Karpas-422 (cell line): ENCODE results near the gene TMEM259. TPM values are rescaled to one million over a fixed set of nuclear protein-coding genes. Genes with fewer than 3 reads are reported as not detected.
A peak's percentile ranks its signal among the peaks of the same experiment; 100 is the strongest.

Experiments used
- DNase-seq: peaks from one replicate; pipeline ENCODE4 v3.0.0-alpha.2; 2015
- H2AFZ ChIP-seq: fragments of 200-600 bp; sonication (generic); 2 replicates; pipeline ENCODE4 v1.6.1; 2014; ENCODE audit warnings: antibody characterized with exemption, low read length, mixed read lengths
- H3K27ac ChIP-seq: fragments of 200-600 bp; sonication (generic); 2 replicates; pipeline ENCODE4 v1.5.1; 2014; ENCODE audit warnings: mild to moderate bottlenecking, low read length, moderate library complexity
- H3K27me3 ChIP-seq: fragments of 200-600 bp; sonication (generic); 2 replicates; pipeline ENCODE4 v1.6.1; 2014; ENCODE audit warnings: low read length, mixed read lengths
- H3K36me3 ChIP-seq: fragments of 200-600 bp; sonication (generic); 2 replicates; pipeline ENCODE4 v1.6.1; 2014; ENCODE audit warnings: low read length, mixed read lengths; ENCODE audit not compliant: insufficient read depth
- H3K4me1 ChIP-seq: fragments of 200-600 bp; sonication (generic); 2 replicates; pipeline ENCODE4 v1.6.1; 2014; ENCODE audit warnings: mild to moderate bottlenecking, low read length, mixed read lengths
- H3K4me2 ChIP-seq: fragments of 200-600 bp; sonication (generic); 2 replicates; pipeline ENCODE4 v1.6.1; 2014; ENCODE audit warnings: low read length, low read depth, mild to moderate bottlenecking; ENCODE audit not compliant: poor library complexity, severe bottlenecking
- H3K4me3 ChIP-seq: fragments of 200-600 bp; sonication (generic); 2 replicates; pipeline ENCODE4 v1.5.1; 2014; ENCODE audit warnings: mild to moderate bottlenecking, antibody characterized with exemption, low read length, mixed read lengths
- H3K79me2 ChIP-seq: fragments of 200-600 bp; sonication (generic); 2 replicates; pipeline ENCODE4 v1.6.1; 2014; ENCODE audit warnings: mild to moderate bottlenecking, low read length, mixed read lengths
- H3K9ac ChIP-seq: fragments of 200-600 bp; sonication (generic); 2 replicates; pipeline ENCODE4 v1.6.0; 2014; ENCODE audit warnings: low read length
- H3K9me2 ChIP-seq: fragments of 200-600 bp; sonication (generic), shearing (Covaris generic); replicated peaks from 2 replicates; pipeline ENCODE4 v1.6.0; 2014; ENCODE audit warnings: mild to moderate bottlenecking, low read length, moderate library complexity; ENCODE audit not compliant: insufficient read depth
- H3K9me3 ChIP-seq: fragments of 300-700, 200-600 bp; sonication (generic); 2 replicates; pipeline ENCODE4 v1.6.1; 2014; ENCODE audit warnings: low read length, mixed read lengths
- H4K20me1 ChIP-seq: fragments of 200-600 bp; sonication (generic); 2 replicates; pipeline ENCODE4 v1.6.1; 2014; ENCODE audit warnings: mild to moderate bottlenecking, antibody characterized with exemption, low read length, low read depth; ENCODE audit not compliant: insufficient read depth
- total RNA-seq: library from RNA; depleted of rRNA; stranded (reverse); fragments of >200 nt; shearing (Covaris generic); gene quantifications from 2 replicates; pipeline ENCODE4 v1.2.3, GENCODE V29; 2014; ENCODE audit warnings: low replicate concordance

TMEM259 gene
- total RNA-seq, 1 experiment from 2014 or later: 133 TPM

DNA sequence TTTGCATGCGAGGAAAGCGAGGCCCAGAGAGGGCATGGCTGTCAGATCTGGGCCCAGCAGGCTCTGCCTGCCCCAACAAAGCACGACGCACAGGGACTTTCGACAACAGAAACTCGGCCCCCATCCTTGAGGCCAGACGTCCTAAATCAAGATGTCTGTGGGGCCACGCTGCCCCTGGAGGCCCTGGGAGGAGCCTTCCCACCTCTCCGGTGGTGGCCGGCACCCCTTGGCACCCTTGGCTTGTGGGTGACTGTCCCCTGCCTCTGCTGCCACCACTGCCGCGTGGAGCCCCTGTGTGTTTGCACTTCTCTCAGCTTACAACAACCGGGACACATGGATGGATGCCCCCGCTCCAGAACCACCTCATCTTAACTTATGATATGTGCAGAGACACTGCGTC is 32.4 kb downstream of the TMEM259 start:
- H3K9me3 ChIP-seq: no peaks in the 10 kb centered on the region; the same call in 1 of the 2 replicates
- H3K4me3 ChIP-seq: no peak overlapping the region
- peaks cover 14% of the 10 kb centered on the region; the same call in 1 of the 2 replicates for H3K79me2 ChIP-seq
- H3K9ac ChIP-seq: no peak overlapping the region
- H4K20me1 ChIP-seq: peaks cover 12% of the 10 kb centered on the region; the same call in 1 of the 2 replicates
- no peaks in the 10 kb centered on the region for H3K9me2 ChIP-seq
- no peaks in the 10 kb centered on the region for H3K27me3 ChIP-seq
- no peak overlapping the region for H3K27ac ChIP-seq
- H3K36me3 ChIP-seq: peaks cover 15% of the 10 kb centered on the region; the same call in 1 of the 2 replicates
- no peak overlapping the region for H2AFZ ChIP-seq
- peaks cover 15% of the 10 kb centered on the region for H3K4me1 ChIP-seq
- no peak overlapping the region for H3K4me2 ChIP-seq
- no peak for DNase-seq

GRCh38 chr19:988081-988480 is 32.8 kb downstream of the TMEM259 start:
- H3K4me3 ChIP-seq: no peak overlapping the region
- no peaks in the 10 kb centered on the region; the same call in 1 of the 2 replicates for H3K9me3 ChIP-seq
- no peak overlapping the region for H3K27ac ChIP-seq
- no peak overlapping the region for H2AFZ ChIP-seq
- no peak overlapping the region for H3K9ac ChIP-seq
- H4K20me1 ChIP-seq: peaks cover 12% of the 10 kb centered on the region; the same call in 1 of the 2 replicates
- no peak for DNase-seq
- no peaks in the 10 kb centered on the region for H3K9me2 ChIP-seq
- peaks cover 15% of the 10 kb centered on the region; the same call in 1 of the 2 replicates for H3K36me3 ChIP-seq
- H3K4me2 ChIP-seq: no peak overlapping the region
- no peaks in the 10 kb centered on the region for H3K27me3 ChIP-seq
- H3K4me1 ChIP-seq: peaks cover 18% of the 10 kb centered on the region
- H3K79me2 ChIP-seq: peaks cover 14% of the 10 kb centered on the region; the same call in 1 of the 2 replicates

DNA sequence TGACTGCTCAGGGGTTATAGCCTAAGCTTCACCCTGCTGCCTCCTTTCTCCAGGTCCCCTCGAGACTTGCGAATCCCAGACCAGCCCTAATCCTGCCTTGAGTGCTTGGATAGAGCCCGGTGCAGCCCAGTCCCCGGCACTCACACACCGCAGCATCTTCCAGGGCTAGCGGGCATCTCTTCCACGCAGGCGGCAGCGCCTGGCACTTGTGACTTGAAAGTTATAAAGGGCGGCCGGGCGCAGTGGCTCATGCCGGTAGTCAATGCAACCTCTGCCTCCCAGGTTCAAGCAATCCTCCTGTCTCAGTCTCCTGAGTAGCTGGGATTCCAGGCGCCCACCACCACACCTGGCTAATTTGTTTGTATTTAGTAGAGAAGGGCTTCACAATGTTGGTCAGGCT is 34.8 kb downstream of the TMEM259 start:
- Histone ChIP-seq H2AFZ (no peak overlapping the region), H3K4me1 (peaks cover 21% of the 10 kb centered on the region), H3K9me2 (no peaks in the 10 kb centered on the region), H3K27ac (no peak overlapping the region), H3K36me3 (peaks cover 6% of the 10 kb centered on the region; the same call in 1 of the 2 replicates), H3K9me3 (no peaks in the 10 kb centered on the region; the same call in 1 of the 2 replicates), H3K4me2 (no peak overlapping the region), H3K79me2 (peaks cover 14% of the 10 kb centered on the region; the same call in 1 of the 2 replicates), H4K20me1 (0 out of 2 replicates have a peak, but pooled peaks cover 2% of the 10 kb centered on the region), H3K4me3 (no peak overlapping the region), H3K9ac (no peak overlapping the region), H3K27me3 (no peaks in the 10 kb centered on the region)
- DNase-seq: no peak

DNA sequence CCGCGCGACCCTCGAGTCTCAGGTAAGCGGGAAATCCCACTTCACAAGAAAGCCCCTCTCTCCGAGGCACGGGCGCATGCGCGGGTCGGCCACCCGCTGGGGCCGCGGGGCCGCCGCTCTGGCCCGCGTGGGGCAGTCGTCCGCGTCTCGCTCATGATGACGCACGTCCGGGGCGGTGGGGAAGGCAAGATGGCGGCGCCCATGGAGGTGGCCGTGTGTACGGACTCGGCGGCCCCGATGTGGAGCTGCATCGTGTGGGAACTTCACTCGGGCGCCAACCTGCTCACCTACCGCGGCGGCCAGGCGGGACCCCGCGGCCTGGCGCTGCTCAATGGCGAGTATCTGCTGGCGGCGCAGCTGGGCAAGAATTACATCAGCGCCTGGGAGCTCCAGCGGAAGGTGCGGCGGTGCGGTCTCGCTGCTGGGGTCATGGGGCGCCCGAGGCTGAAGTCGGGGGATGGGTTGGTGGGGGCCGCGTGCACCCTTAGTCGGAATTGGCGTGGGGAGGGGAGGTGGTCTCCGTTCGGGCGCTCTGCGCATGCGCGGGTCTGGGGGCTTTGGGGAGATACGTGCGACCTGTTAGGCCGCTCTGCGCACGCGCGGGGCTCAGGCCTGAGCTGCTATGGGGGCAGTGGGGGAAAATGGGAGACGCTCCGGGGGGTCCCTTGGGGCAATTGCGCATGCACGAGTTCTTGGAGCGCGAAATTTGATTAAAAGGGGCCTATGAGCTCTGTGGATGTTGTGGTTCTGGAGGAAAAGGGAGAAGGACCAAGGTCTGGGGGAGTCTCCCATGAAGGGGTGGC is 36.6 kb downstream of the TMEM259 start, which contains the start of gene WDR18:
WDR18 (plus strand) TSS at position 181 of the 803 bp plus-strand sequence; CDS start at position 190, 9 bp downstream.
- Histone ChIP-seq H3K9ac (peak within 1 kb of the TSS; percentile 90), H3K4me2 (peak within 1 kb of the TSS; percentile 97), H3K4me1 (peaks cover 21% of the 10 kb centered on the region), H3K36me3 (no peaks in the 10 kb centered on the region; the same call in 1 of the 2 replicates), H3K27ac (peak within 1 kb of the TSS; percentile 56), H3K27me3 (no peaks in the 10 kb centered on the region), H3K9me2 (no peaks in the 10 kb centered on the region), H2AFZ (peak within 1 kb of the TSS; percentile 84; the same call in 1 of the 2 replicates), H3K4me3 (peak within 1 kb of the TSS; percentile 85), H4K20me1 (no peaks in the 10 kb centered on the region), H3K9me3 (no peaks in the 10 kb centered on the region), H3K79me2 (peaks cover 14% of the 10 kb centered on the region; the same call in 1 of the 2 replicates)
- peak; percentile 97 for DNase-seq

DNA sequence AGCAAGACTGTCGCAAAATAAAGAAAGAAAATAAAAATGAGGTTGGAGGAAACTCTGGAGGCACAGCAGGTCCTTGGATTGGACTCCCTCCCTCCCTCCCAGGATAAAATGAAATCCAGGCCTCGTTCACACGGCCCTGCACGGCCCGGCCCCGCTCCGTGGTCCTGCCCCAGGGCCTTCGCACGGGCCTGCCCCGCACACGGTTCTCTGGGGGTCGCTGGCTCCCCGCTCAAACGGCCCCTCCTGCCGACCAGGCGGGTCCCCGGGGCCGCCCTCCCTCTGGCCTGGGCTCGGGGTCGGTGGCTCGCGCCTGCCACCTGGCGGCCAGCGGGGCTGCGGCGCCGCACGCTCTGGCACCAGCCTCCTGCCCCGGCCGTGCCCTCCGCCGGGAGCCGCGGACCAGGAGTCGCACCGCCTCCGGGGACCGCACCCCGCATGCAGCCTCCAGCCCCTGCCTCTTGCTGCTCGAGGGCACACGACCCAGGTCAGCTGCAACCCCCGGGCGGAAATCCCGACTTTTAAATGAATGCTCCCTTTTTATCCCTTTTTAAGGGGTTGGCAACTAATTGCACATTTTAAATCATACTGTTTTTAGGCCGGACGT is 38.3 kb downstream of the TMEM259 start:
- peak; percentile 87 for DNase-seq
- H3K9me3 ChIP-seq: no peaks in the 10 kb centered on the region
- H3K27ac ChIP-seq: no peak overlapping the region
- H3K4me3 ChIP-seq: no peak overlapping the region; the same call in 1 of the 2 replicates
- H3K79me2 ChIP-seq: peaks cover 14% of the 10 kb centered on the region; the same call in 1 of the 2 replicates
- H3K27me3 ChIP-seq: no peaks in the 10 kb centered on the region
- no peaks in the 10 kb centered on the region for H3K9me2 ChIP-seq
- peak overlapping the region; percentile 85; the same call in 1 of the 2 replicates for H2AFZ ChIP-seq
- peak overlapping the region; percentile 53 for H3K9ac ChIP-seq
- H3K4me2 ChIP-seq: peak overlapping the region; percentile 54
- no peaks in the 10 kb centered on the region for H4K20me1 ChIP-seq
- H3K4me1 ChIP-seq: peaks cover 21% of the 10 kb centered on the region
- no peaks in the 10 kb centered on the region for H3K36me3 ChIP-seq

DNA sequence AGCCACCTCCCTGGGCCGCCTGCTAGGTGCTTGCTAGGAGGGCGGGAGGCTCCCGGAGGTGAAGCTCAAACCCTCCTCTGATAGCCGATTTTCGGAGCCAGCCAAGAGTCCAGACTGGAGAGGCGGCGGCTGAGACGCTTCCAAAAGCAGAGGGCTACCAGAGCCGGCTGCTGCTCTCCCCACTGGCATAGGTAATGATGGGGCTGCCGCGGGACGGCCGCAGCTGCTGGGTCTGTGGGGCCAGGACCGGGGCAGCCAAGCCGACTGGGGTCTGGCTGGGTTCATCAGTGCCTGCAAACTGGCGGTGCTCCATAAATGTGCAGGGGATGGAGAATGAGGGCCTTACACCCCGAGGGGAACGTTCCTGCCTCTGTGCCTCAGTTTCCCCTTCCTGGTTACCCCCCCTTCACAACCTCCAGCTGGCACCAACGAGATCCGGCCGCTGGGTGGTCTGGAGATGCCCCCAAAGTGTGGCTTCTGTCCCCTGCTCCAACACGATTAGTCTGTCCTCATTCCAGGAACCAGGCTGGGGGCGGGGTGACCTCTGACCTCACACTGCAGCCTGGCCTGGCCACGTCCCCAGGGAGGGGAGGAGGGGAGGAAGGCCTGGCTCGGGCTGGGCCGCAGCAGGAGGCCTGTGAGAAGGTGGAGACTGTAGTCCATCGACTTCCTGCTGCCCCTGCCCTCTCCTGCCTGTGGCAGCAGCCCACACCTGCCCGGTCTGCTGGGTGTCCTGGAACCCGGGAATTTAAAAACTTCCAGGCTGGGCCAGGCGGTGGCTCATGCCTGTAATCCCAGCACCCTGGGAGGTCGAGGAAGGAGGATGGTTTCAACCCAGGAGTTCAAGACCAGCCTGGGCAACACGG is 40.6 kb downstream of the TMEM259 start:
- H3K4me2 ChIP-seq: no peak overlapping the region

GRCh38 chr19:979318-979741 is 41.6 kb downstream of the TMEM259 start:
- peaks cover 12% of the 10 kb centered on the region for H3K4me1 ChIP-seq
- H3K9me2 ChIP-seq: no peaks in the 10 kb centered on the region
- H3K4me2 ChIP-seq: no peak overlapping the region
- H3K4me3 ChIP-seq: no peak overlapping the region
- H3K27me3 ChIP-seq: no peaks in the 10 kb centered on the region
- no peaks in the 10 kb centered on the region for H3K36me3 ChIP-seq
- H3K79me2 ChIP-seq: peaks cover under 1% of the 10 kb centered on the region; the same call in 1 of the 2 replicates
- H3K9me3 ChIP-seq: no peaks in the 10 kb centered on the region
- no peaks in the 10 kb centered on the region for H4K20me1 ChIP-seq
- no peak overlapping the region for H2AFZ ChIP-seq
- DNase-seq: no peak
- H3K9ac ChIP-seq: no peak overlapping the region
- H3K27ac ChIP-seq: no peak overlapping the region

More for the DNA sequence above, 40.6 kb downstream of the TMEM259 start:
- Histone ChIP-seq H3K4me1 (peaks cover 19% of the 10 kb centered on the region), H3K79me2 (peaks cover 10% of the 10 kb centered on the region; the same call in 1 of the 2 replicates), H2AFZ (no peak overlapping the region), H3K27ac (no peak overlapping the region), H3K9ac (no peak overlapping the region), H3K27me3 (no peaks in the 10 kb centered on the region), H3K4me3 (no peak overlapping the region), H3K9me2 (no peaks in the 10 kb centered on the region), H3K36me3 (no peaks in the 10 kb centered on the region), H4K20me1 (no peaks in the 10 kb centered on the region), H3K9me3 (no peaks in the 10 kb centered on the region)
- no peak for DNase-seq
